Activated CD8-positive, alpha-beta memory T cell treated with anti-CD3 and anti-CD28 coated beads for 48 hours (primary cell): ENCODE data around the gene PDE10A.

Experiments used
- DNase-seq, 3 experiments: peaks; one replicate each; pipeline ENCODE4 v3.0.0-alpha.2; 2020; ENCODE audit warnings: low read depth in 2 of 3, low spot score in 2 of 3

The PDE10A gene

GRCh38 chr6:165656581-165657324 is 6.3 kb downstream of the PDE10A start:
- DNase-seq = no peak

GRCh38 chr6:165655191-165655590 is 7.8 kb downstream of the PDE10A start:
- DNase-seq = no peak

- DNase-seq = no peak
These were observed 8.9 kb downstream of the PDE10A start for GRCh38 chr6:165654144-165654543.

- DNase-seq = no peak
These were observed 9.4 kb downstream of the PDE10A start for GRCh38 chr6:165653607-165654006.

GRCh38 chr6:165653196-165653595 is 9.8 kb downstream of the PDE10A start:
- no peak for DNase-seq

GRCh38 chr6:165652766-165653165 is 10.3 kb downstream of the PDE10A start:
- DNase-seq = no peak

GRCh38 chr6:165649166-165650137 is 13.6 kb downstream of the PDE10A start:
- no peak for DNase-seq

- no peak for DNase-seq
These were observed 16.0 kb downstream of the PDE10A start for GRCh38 chr6:165647041-165647440.

GRCh38 chr6:165645919-165646318 is 17.1 kb downstream of the PDE10A start:
- DNase-seq = no peak

GRCh38 chr6:165644586-165645266 is 18.3 kb downstream of the PDE10A start:
- DNase-seq = no peak

- no peak for DNase-seq
These were observed 20.0 kb downstream of the PDE10A start for GRCh38 chr6:165643015-165643414.

- DNase-seq = no peak
These were observed 21.3 kb downstream of the PDE10A start for GRCh38 chr6:165641672-165642156.

- no peak for DNase-seq
These were observed 22.2 kb downstream of the PDE10A start for GRCh38 chr6:165640806-165641205.

GRCh38 chr6:165638530-165638929 is 24.5 kb downstream of the PDE10A start:
- DNase-seq = no peak

- no peak for DNase-seq
These were observed 25.5 kb downstream of the PDE10A start for GRCh38 chr6:165637586-165637985.

- DNase-seq = no peak
These were observed 26.5 kb downstream of the PDE10A start for GRCh38 chr6:165636402-165637048.

GRCh38 chr6:165635965-165636364 is 27.1 kb downstream of the PDE10A start:
- DNase-seq = no peak

GRCh38 chr6:165634101-165634880 is 28.8 kb downstream of the PDE10A start:
- no peak for DNase-seq

GRCh38 chr6:165632194-165632593 is 30.8 kb downstream of the PDE10A start:
- no peak for DNase-seq

- no peak for DNase-seq
These were observed 32.5 kb downstream of the PDE10A start for GRCh38 chr6:165630544-165630953.
